ENCODE results near the gene SCFD2. TPM values are rescaled to one million over a fixed set of nuclear protein-coding genes. Genes with fewer than 3 reads are reported as not detected.

SCFD2 gene
- total and polyA plus RNA-seq, 2 of the 8 experiments (the other 6 are each of a cell fraction or from before 2014, with no cell fraction given), result 6.2 to 10.2 TPM

GRCh38 chr4:53171797-53172196 lies 194.1 kb downstream of the SCFD2 start (continued):
- TF ChIP-seq MAFK (IDR thresholded peaks at IDR 0.05; ENCODE audit: low read depth, low read length), result no peak
- no peak for TF ChIP-seq CTCF (IDR thresholded peaks at IDR 0.05; ENCODE audit: control extremely low read depth in 1 of 3, insufficient read depth in 1 of 3, low read depth in 1 of 3, low read length in 3 of 3)
- no peak for TF ChIP-seq SIRT6 (IDR thresholded peaks at IDR 0.05; ENCODE audit: low read length)

Measured in H1 (cell line).